Activated naive CD8-positive, alpha-beta T cell treated with anti-CD3 and anti-CD28 coated beads, Interleukin-2, amount 50 U/mL, for 24 hours (primary cell): ENCODE results near the gene OR2L3.

Experiments
- ATAC-seq: fragments of 150-1000 bp; cut with Tn5 transposase; one replicate; pipeline ENCODE4 v1.10.0; 2021
- DNase-seq: peaks from one replicate; pipeline ENCODE4 v3.0.0; 2021
- H3K27ac Mint-ChIP-seq: one replicate; pipeline ENCODE4 v1.8.0; 2021; ENCODE audit warnings: mild to moderate bottlenecking, mixed read lengths
- H3K27me3 Mint-ChIP-seq: one replicate; pipeline ENCODE4 v1.8.0; 2021; ENCODE audit warnings: mixed read lengths
- H3K36me3 Mint-ChIP-seq: one replicate; pipeline ENCODE4 v1.8.0; 2021; ENCODE audit warnings: low read depth, mixed read lengths
- H3K4me1 Mint-ChIP-seq: one replicate; pipeline ENCODE4 v1.8.0; 2021; ENCODE audit warnings: mixed read lengths
- H3K4me3 Mint-ChIP-seq: one replicate; pipeline ENCODE4 v1.8.0; 2021; ENCODE audit warnings: mild to moderate bottlenecking, moderate library complexity, mixed read lengths
- H3K9me3 Mint-ChIP-seq: one replicate; pipeline ENCODE4 v1.8.0; 2021; ENCODE audit warnings: mixed read lengths

OR2L3 gene

DNA sequence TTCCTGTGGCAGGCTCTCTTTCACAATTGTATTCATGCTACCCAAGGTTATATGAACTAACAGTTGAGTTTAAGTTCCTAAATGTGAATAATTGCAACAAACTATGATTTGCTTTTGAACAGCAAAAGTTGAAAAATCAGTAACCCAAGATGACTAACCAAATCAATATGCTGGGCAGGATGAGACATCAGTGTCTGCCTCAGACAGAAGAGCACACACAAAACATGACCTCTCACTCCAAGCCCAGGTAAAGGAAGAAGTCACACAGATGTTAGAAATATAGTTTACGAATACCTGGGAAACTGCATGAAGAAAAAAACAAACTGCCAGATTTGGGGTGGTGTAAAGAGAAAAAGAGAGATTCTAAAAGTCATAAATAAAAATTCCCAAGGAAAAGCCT, 51.9 kb downstream of the OR2L3 start:
- Mint-ChIP-seq H3K4me1 (no peaks in the 10 kb centered on the region), H3K27me3 (no peaks in the 10 kb centered on the region), H3K27ac (no peak overlapping the region), H3K36me3 (no peaks in the 10 kb centered on the region), H3K9me3 (peaks cover 5% of the 10 kb centered on the region), H3K4me3 (no peak overlapping the region)
- DNase-seq (no peak), ATAC-seq (no peak)

DNA sequence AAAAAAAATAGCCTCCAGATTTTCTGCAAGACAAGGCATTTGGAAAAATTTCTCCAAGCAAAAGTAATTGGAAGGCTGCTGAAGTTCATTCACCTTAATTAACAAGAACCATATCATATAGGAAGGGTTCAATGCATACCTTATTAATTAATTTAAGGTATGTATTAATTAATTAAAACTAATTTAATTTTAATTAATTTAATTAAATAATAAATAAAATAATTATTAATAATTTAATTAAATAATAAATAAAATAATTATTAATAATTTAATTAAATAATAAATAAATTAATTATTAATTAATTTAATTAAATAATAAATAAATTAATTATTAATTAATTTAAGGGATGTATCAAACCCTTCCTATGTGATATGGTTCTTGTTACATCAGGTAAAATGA, 56.2 kb downstream of the OR2L3 start:
- Mint-ChIP-seq H3K4me1 (no peaks in the 10 kb centered on the region), H3K4me3 (no peak overlapping the region), H3K9me3 (peaks cover 13% of the 10 kb centered on the region), H3K27ac (no peak overlapping the region), H3K27me3 (no peaks in the 10 kb centered on the region), H3K36me3 (no peaks in the 10 kb centered on the region)
- ATAC-seq (no peak), DNase-seq (no peak)

GRCh38 chr1:248111157-248111556, 64.5 kb downstream of the OR2L3 start:
- Mint-ChIP-seq H3K27me3 (no peaks in the 10 kb centered on the region), H3K4me3 (no peak overlapping the region), H3K9me3 (peaks cover 49% of the 10 kb centered on the region), H3K36me3 (peaks cover 1% of the 10 kb centered on the region), H3K4me1 (no peaks in the 10 kb centered on the region), H3K27ac (no peak overlapping the region)
- ATAC-seq (no peak), DNase-seq (no peak)
